DMS 273 treated with DMSO at 0.1 percent for 48 hours (cell line): ENCODE data around the gene RGS8.

Source experiments
- DNase-seq: peaks from one replicate; lab custom pipeline; 2025; lab: John Stamatoyannopoulos, UW

The RGS8 gene

GRCh38 chr1:182671750-182672486 is 12.5 kb downstream of the RGS8 start:
- DNase-seq: peak; percentile 46

- no peak for DNase-seq
These were observed 14.2 kb downstream of the RGS8 start for GRCh38 chr1:182670032-182670749.

GRCh38 chr1:182669266-182669665 is 15.1 kb downstream of the RGS8 start:
- no peak for DNase-seq

GRCh38 chr1:182668521-182669054 is 15.8 kb downstream of the RGS8 start:
- no peak for DNase-seq

- no peak for DNase-seq
These were observed 16.4 kb downstream of the RGS8 start for GRCh38 chr1:182667848-182668505.

- no peak for DNase-seq
These were observed 17.7 kb downstream of the RGS8 start for GRCh38 chr1:182666706-182667105.

- no peak for DNase-seq
These were observed 20.1 kb downstream of the RGS8 start for GRCh38 chr1:182664296-182664695.

- no peak for DNase-seq
These were observed 21.4 kb downstream of the RGS8 start for GRCh38 chr1:182662956-182663355.

GRCh38 chr1:182662121-182662890 is 22.1 kb downstream of the RGS8 start:
- DNase-seq: no peak

GRCh38 chr1:182658055-182658454 is 26.3 kb downstream of the RGS8 start:
- DNase-seq: no peak

- DNase-seq: no peak
These were observed 27.5 kb downstream of the RGS8 start for GRCh38 chr1:182656842-182657397.

GRCh38 chr1:182653986-182654385 is 30.4 kb downstream of the RGS8 start:
- DNase-seq: no peak

GRCh38 chr1:182652933-182653332 is 31.5 kb downstream of the RGS8 start:
- no peak for DNase-seq

GRCh38 chr1:182651339-182651724 is 33.1 kb downstream of the RGS8 start:
- no peak for DNase-seq

- DNase-seq: no peak
These were observed 33.6 kb downstream of the RGS8 start for GRCh38 chr1:182650678-182651338.

- DNase-seq: no peak
These were observed 35.3 kb downstream of the RGS8 start for GRCh38 chr1:182649041-182649440.

GRCh38 chr1:182646739-182647138 is 37.6 kb downstream of the RGS8 start:
- DNase-seq: no peak

GRCh38 chr1:182644886-182645285 is 39.5 kb downstream of the RGS8 start:
- DNase-seq: no peak

- no peak for DNase-seq
These were observed 40.7 kb downstream of the RGS8 start for GRCh38 chr1:182643699-182644098.

GRCh38 chr1:182642461-182642860 is 41.9 kb downstream of the RGS8 start:
- DNase-seq: no peak

GRCh38 chr1:182641561-182641960 is 42.8 kb downstream of the RGS8 start:
- DNase-seq: no peak
